Measurements from ENCODE around the gene NAT14. TPM values are rescaled to one million over a fixed set of nuclear protein-coding genes. Genes with fewer than 3 reads are reported as not detected.

Gene NAT14
- polyA plus RNA-seq, 2 of the 4 experiments (the other 2 are of a cell fraction), result 16.8 to 50.3 TPM

DNA sequence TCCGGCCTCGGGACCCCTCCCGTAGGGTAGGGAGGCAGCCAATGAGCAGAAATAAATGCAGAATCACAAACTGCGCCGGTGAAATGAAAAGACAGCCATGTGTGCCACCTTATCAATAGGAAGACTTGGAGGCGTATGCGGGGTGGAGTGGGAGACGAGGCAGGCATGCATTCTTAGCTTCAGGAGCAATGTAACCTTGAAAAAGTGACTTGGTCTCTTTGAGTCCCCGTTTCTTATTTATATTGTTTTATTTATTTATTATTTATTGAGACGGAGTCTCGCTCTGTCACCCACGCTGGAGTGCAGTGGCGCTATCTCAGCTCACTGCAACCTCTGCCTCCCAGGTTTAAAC lies 19.2 kb downstream of the NAT14 start:
- Histone ChIP-seq H3K4me1 (no peaks in the 10 kb centered on the region), H3K27ac (no peak overlapping the region), H3K9me3 (peaks cover 9% of the 10 kb centered on the region; the same call in 1 of the 3 replicates), H3K4me3 (peak overlapping the region; percentile 31; the same call in 1 of the 3 replicates), H3K4me2 (peak overlapping the region; percentile 76)
- ChIA-PET POLR2A (interaction anchor here (0.6 to 2.2 kb wide), 16 partner anchors 10 to 363 kb away, joined by 3 to 10 read pairs (median 4); partner anchors contain the start of genes FIZ1, NAT14, UBE2S and ZNF524), CTCF (interaction anchor here (0.6 to 15.3 kb wide), 81 partner anchors 10 to 1025 kb away, joined by 3 to 363 read pairs (median 5); partner anchors contain the start of genes FIZ1, ISOC2, NAT14 and SSC5D)
- DNase-seq (ENCODE audit: low read depth in 1 of 2, low spot score in 1 of 2), result no peak
- TF ChIP-seq GATA3 (IDR thresholded peaks at IDR 0.05; ENCODE audit: borderline replicate concordance) (no peak), SMC3 (IDR thresholded peaks at IDR 0.05) (no peak), KDM1A (IDR thresholded peaks at IDR 0.05; ENCODE audit: low read depth) (no peak), MAFK (IDR thresholded peaks at IDR 0.05; ENCODE audit: partially characterized antibody) (no peak), FOSL2 (IDR thresholded peaks at IDR 0.05) (no peak), FOSL2 (CRISPR knock-in tag; IDR thresholded peaks at IDR 0.05) (no peak), MAZ (IDR thresholded peaks at IDR 0.05; ENCODE audit: borderline replicate concordance, low read depth, low read length) (no peak), NPAS2 (CRISPR knock-in tag; IDR thresholded peaks at IDR 0.05; ENCODE audit: borderline replicate concordance) (no peak)
- TF ChIP-seq, protein P1, sequence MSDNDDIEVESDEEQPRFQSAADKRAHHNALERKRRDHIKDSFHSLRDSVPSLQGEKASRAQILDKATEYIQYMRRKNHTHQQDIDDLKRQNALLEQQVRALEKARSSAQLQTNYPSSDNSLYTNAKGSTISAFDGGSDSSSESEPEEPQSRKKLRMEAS (IDR thresholded peaks at IDR 0.05), result no peak
- WGBS (ENCODE audit: missing lambda C conversion rate), result 42% methylated on average over 13 of the region's 13 CpGs
- no peak for ATAC-seq
- FAIRE-seq, result no peak

DNA sequence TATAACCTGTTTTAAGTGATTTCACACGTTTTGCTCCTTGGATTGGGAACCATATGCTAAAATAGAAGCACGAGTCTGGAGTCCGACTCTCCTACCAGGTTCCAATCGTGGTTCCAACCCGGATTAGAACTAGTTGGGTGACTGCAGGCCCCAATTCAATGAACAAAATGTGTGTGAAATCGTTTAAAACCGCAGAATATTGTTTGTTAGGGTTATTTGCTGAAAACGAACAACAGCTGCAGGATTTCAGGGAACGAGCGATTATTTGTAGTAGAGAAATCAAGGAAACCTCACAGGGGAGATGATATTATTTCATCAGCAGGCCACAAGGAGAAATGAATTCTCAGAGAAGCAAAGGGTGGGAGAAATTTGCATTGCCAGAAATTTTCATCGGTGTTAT lies 20.0 kb downstream of the NAT14 start:
- TF ChIP-seq SREBF2 (IDR thresholded peaks at IDR 0.05), result no peak
- TF ChIP-seq CHD4 (IDR thresholded peaks at IDR 0.05; ENCODE audit: borderline replicate concordance), result no peak
- TF ChIP-seq RARB (CRISPR knock-in tag; IDR thresholded peaks at IDR 0.05), result no peak
- no peak for TF ChIP-seq FOSB (CRISPR knock-in tag; IDR thresholded peaks at IDR 0.05)
- TF ChIP-seq NR3C1 (IDR thresholded peaks at IDR 0.05), result no peak
- TF ChIP-seq CHD2 (IDR thresholded peaks at IDR 0.05; ENCODE audit: low read length, partially characterized antibody), result no peak
- TF ChIP-seq, protein P2, sequence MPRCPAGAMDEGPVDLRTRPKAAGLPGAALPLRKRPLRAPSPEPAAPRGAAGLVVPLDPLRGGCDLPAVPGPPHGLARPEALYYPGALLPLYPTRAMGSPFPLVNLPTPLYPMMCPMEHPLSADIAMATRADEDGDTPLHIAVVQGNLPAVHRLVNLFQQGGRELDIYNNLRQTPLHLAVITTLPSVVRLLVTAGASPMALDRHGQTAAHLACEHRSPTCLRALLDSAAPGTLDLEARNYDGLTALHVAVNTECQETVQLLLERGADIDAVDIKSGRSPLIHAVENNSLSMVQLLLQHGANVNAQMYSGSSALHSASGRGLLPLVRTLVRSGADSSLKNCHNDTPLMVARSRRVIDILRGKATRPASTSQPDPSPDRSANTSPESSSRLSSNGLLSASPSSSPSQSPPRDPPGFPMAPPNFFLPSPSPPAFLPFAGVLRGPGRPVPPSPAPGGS (IDR thresholded peaks at IDR 0.05), result no peak
- TF ChIP-seq, protein P3, sequence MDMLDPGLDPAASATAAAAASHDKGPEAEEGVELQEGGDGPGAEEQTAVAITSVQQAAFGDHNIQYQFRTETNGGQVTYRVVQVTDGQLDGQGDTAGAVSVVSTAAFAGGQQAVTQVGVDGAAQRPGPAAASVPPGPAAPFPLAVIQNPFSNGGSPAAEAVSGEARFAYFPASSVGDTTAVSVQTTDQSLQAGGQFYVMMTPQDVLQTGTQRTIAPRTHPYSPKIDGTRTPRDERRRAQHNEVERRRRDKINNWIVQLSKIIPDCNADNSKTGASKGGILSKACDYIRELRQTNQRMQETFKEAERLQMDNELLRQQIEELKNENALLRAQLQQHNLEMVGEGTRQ (IDR thresholded peaks at IDR 0.05), result no peak
- TF ChIP-seq KDM5A (IDR thresholded peaks at IDR 0.05), result no peak
- TF ChIP-seq, protein P4, sequence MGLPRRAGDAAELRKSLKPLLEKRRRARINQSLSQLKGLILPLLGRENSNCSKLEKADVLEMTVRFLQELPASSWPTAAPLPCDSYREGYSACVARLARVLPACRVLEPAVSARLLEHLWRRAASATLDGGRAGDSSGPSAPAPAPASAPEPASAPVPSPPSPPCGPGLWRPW (IDR thresholded peaks at IDR 0.05), result no peak
- no peak for TF ChIP-seq ZSCAN20 (CRISPR knock-in tag; IDR thresholded peaks at IDR 0.05)
- TF ChIP-seq, protein P5, sequence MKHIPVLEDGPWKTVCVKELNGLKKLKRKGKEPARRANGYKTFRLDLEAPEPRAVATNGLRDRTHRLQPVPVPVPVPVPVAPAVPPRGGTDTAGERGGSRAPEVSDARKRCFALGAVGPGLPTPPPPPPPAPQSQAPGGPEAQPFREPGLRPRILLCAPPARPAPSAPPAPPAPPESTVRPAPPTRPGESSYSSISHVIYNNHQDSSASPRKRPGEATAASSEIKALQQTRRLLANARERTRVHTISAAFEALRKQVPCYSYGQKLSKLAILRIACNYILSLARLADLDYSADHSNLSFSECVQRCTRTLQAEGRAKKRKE (CRISPR knock-in tag; IDR thresholded peaks at IDR 0.05; ENCODE audit: low read depth), result no peak
- no peak for TF ChIP-seq JUN (IDR thresholded peaks at IDR 0.05)
- TF ChIP-seq, protein P6, sequence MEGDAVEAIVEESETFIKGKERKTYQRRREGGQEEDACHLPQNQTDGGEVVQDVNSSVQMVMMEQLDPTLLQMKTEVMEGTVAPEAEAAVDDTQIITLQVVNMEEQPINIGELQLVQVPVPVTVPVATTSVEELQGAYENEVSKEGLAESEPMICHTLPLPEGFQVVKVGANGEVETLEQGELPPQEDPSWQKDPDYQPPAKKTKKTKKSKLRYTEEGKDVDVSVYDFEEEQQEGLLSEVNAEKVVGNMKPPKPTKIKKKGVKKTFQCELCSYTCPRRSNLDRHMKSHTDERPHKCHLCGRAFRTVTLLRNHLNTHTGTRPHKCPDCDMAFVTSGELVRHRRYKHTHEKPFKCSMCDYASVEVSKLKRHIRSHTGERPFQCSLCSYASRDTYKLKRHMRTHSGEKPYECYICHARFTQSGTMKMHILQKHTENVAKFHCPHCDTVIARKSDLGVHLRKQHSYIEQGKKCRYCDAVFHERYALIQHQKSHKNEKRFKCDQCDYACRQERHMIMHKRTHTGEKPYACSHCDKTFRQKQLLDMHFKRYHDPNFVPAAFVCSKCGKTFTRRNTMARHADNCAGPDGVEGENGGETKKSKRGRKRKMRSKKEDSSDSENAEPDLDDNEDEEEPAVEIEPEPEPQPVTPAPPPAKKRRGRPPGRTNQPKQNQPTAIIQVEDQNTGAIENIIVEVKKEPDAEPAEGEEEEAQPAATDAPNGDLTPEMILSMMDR (IDR thresholded peaks at IDR 0.05), result no peak
- ATAC-seq (no peak), DNase-seq (ENCODE audit: low read depth in 1 of 2, low spot score in 1 of 2) (no peak), FAIRE-seq (no peak)
- 63% methylated on average over 11 of the region's 11 CpGs for WGBS (ENCODE audit: missing lambda C conversion rate)
- Histone ChIP-seq H3K27ac (no peak overlapping the region), H3K4me2 (no peak overlapping the region), H3K4me1 (no peaks in the 10 kb centered on the region), H3K9me3 (peaks cover 9% of the 10 kb centered on the region; the same call in 1 of the 3 replicates), H3K4me3 (no peak overlapping the region)
- POLR2A ChIA-PET, result interaction anchor here (0.6 to 2.2 kb wide), 3 partner anchors 94 to 150 kb away, joined by 3 to 7 read pairs (median 7); partner anchors contain the start of genes FIZ1 and ZNF784
- CTCF ChIA-PET, result interaction anchor here (0.7 to 15.3 kb wide), 36 partner anchors 10 to 624 kb away, joined by 3 to 363 read pairs (median 8); partner anchors contain the start of genes FIZ1, ISOC2, NAT14 and SSC5D
